SU-DHL-6 (cell line): Measurements from ENCODE around the gene LHX4.

Source experiments
- H2AFZ ChIP-seq: fragments of 200-600 bp; sonication (generic); 2 replicates; pipeline ENCODE4 v1.6.1; 2014; ENCODE audit warnings: low read depth, mild to moderate bottlenecking, moderate library complexity, mixed read lengths, antibody characterized with exemption, low read length; ENCODE audit not compliant: severe bottlenecking
- H3F3A ChIP-seq: fragments of 200-600 bp; shearing (Covaris generic); 2 replicates; pipeline ENCODE4 v1.6.0; 2016; ENCODE audit warnings: antibody characterized with exemption, mild to moderate bottlenecking; ENCODE audit not compliant: insufficient read depth
- H3K27ac ChIP-seq: fragments of 200-600 bp; sonication (generic); 2 replicates; pipeline ENCODE4 v1.5.1; 2016; ENCODE audit warnings: low read depth, mild to moderate bottlenecking, low read length, moderate library complexity, mixed read lengths
- H3K27me3 ChIP-seq: fragments of 200-600 bp; sonication (generic), shearing (Covaris generic); 2 replicates; pipeline ENCODE4 v1.6.0; 2014; ENCODE audit warnings: mild to moderate bottlenecking, low read length
- H3K36me3 ChIP-seq: fragments of 200-600 bp; sonication (generic); 2 replicates; pipeline ENCODE4 v1.6.1; 2014; ENCODE audit warnings: mild to moderate bottlenecking, low read length, mixed read lengths
- H3K4me2 ChIP-seq: fragments of 300-600, 200-600 bp; shearing (Covaris generic), sonication (generic); 2 replicates; pipeline ENCODE4 v1.6.0; 2014; ENCODE audit warnings: low read length, low read depth, mild to moderate bottlenecking; ENCODE audit not compliant: poor library complexity, severe bottlenecking
- H3K4me3 ChIP-seq: fragments of 200-600 bp; sonication (generic); 2 replicates; pipeline ENCODE4 v1.5.1; 2014; ENCODE audit warnings: antibody characterized with exemption, low read length, mild to moderate bottlenecking, mixed read lengths; ENCODE audit not compliant: insufficient read depth, poor library complexity, severe bottlenecking
- H3K79me2 ChIP-seq: fragments of 200-600 bp; sonication (generic); 2 replicates; pipeline ENCODE4 v1.6.1; 2014; ENCODE audit warnings: mild to moderate bottlenecking, low read length, moderate library complexity; ENCODE audit not compliant: insufficient read depth
- H3K9ac ChIP-seq: fragments of 200-600 bp; sonication (generic); 2 replicates; pipeline ENCODE4 v1.7.0; 2014; ENCODE audit warnings: mild to moderate bottlenecking, low read length
- H3K9me2 ChIP-seq: fragments of 200-600 bp; sonication (generic); replicated peaks from 2 replicates; pipeline ENCODE4 v1.6.1; 2014; ENCODE audit warnings: low read length; ENCODE audit not compliant: insufficient read depth
- H3K9me3 ChIP-seq: fragments of 200-600 bp; sonication (generic); 2 replicates; pipeline ENCODE4 v1.6.1; 2014; ENCODE audit warnings: low read length, mixed read lengths; ENCODE audit not compliant: insufficient read depth
- H4K20me1 ChIP-seq: fragments of 200-600 bp; sonication (generic); 2 replicates; pipeline ENCODE4 v1.6.1; 2014; ENCODE audit warnings: low read depth, mild to moderate bottlenecking, antibody characterized with exemption, low read length, moderate library complexity, mixed read lengths
- CTCF ChIP-seq: fragments of 200-600 bp; sonication (generic); IDR thresholded peaks from one replicate; pipeline ENCODE4 v1.5.1; 2017; ENCODE audit warnings: antibody characterized with exemption, mild to moderate bottlenecking, low read length, moderate library complexity; ENCODE audit not compliant: insufficient read depth, poor library complexity, severe bottlenecking
- EZH2phosphoT487 ChIP-seq: fragments of 200-600 bp; sonication (generic), shearing (Covaris generic); conservative IDR thresholded peaks from 2 replicates; pipeline ENCODE4 v1.6.1; 2018; ENCODE audit warnings: mild to moderate bottlenecking, antibody characterized with exemption, low read length, moderate library complexity, mixed read lengths

LHX4 gene

DNA sequence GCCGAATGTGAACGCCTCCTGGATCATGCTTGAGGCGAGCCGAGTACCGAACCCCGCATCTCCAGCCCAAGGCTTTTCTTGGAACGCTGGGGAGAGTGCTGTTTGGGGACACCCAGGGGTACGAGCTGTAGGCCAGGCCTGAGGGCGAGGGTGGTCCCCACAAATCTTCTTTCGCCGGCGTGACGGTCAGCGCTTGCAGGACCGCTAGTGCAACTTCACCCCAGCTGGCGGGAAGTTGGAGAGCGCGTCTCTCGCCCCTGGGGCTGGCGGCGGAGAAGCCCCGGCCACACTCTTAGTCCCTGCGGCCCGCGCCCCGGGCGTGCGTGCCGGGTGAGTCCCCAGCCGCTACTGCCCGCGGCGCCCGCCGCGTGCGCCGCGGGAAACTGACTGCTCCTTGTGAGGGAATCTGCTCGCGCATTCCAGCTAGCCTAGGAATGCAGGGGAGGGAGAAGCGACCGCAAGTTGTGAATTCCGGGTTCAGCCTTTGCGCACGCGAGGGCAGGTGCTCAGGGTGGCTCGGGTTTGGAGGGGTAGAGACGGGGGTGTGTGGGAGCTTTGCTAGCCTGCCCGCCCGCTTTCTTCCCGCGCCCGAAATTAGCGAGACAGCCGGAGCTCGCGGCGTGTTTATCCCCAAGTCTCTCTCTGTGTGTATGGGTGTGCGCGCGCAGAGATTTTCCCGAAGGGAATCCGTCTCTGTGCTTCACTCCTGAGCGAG, 884 bp downstream of the LHX4 start:
- Histone ChIP-seq H3K4me2 (peak overlapping the region; percentile 73), H3K36me3 (no peaks in the 10 kb centered on the region), H3K27me3 (no peaks in the 10 kb centered on the region), H4K20me1 (no peaks in the 10 kb centered on the region), H3K27ac (peak overlapping the region; percentile 60), H3K9ac (peak overlapping the region; percentile 67), H3K4me3 (peak overlapping the region; percentile 69), H3K79me2 (no peaks in the 10 kb centered on the region), H3K9me3 (0 out of 2 replicates have a peak, but pooled peaks cover 3% of the 10 kb centered on the region), H3F3A (peaks cover 16% of the 10 kb centered on the region; the same call in 1 of the 2 replicates), H3K9me2 (no peaks in the 10 kb centered on the region), H2AFZ (peak overlapping the region; percentile 99)
- TF ChIP-seq EZH2phosphoT487 (no peak), CTCF (no peak)

- peak overlapping the region; percentile 99 for H2AFZ ChIP-seq
Observed at GRCh38 chr1:180231506-180231921, 1.4 kb downstream of the LHX4 start.

DNA sequence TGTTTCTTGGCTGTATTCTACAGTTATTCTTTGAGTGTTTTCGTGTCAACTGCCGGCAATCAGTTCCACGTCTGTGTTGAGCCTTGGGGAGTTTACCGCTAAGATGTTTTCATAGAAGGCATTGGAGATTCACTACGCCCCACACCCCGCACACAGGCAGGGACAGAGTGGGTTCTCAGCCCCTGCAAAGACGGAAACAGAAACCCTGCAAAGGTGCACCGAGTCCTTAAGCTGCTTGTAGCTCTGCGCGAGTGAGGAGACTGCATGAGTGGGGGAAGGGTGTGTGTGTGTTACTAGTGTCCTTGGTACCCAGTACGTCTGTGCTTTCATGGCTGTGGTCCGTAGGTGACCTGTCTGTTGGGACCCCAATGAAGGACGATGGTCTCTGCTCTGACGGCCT, 1.9 kb downstream of the LHX4 start:
- Histone ChIP-seq H3F3A (peaks cover 16% of the 10 kb centered on the region; the same call in 1 of the 2 replicates), H3K9ac (peak overlapping the region; percentile 67; the same call in 1 of the 2 replicates), H3K9me2 (no peaks in the 10 kb centered on the region), H3K4me3 (peak overlapping the region; percentile 69), H2AFZ (peak overlapping the region; percentile 99), H4K20me1 (no peaks in the 10 kb centered on the region), H3K4me2 (peak overlapping the region; percentile 73), H3K79me2 (no peaks in the 10 kb centered on the region), H3K9me3 (no peaks in the 10 kb centered on the region), H3K36me3 (no peaks in the 10 kb centered on the region), H3K27ac (no peak overlapping the region), H3K27me3 (no peaks in the 10 kb centered on the region)
- TF ChIP-seq EZH2phosphoT487 (no peak), CTCF (no peak)

More at GRCh38 chr1:180231506-180231921, 1.4 kb downstream of the LHX4 start:
- TF ChIP-seq EZH2phosphoT487 (no peak), CTCF (peak; percentile 49)
- Histone ChIP-seq H3K4me3 (peak overlapping the region; percentile 69), H3K4me2 (peak overlapping the region; percentile 73), H3K9me3 (no peaks in the 10 kb centered on the region), H3K9me2 (no peaks in the 10 kb centered on the region), H3K27me3 (no peaks in the 10 kb centered on the region), H3K79me2 (no peaks in the 10 kb centered on the region), H3K27ac (no peak overlapping the region), H3F3A (peaks cover 16% of the 10 kb centered on the region; the same call in 1 of the 2 replicates), H4K20me1 (no peaks in the 10 kb centered on the region), H3K9ac (peak overlapping the region; percentile 67), H3K36me3 (no peaks in the 10 kb centered on the region)
